Measurements from ENCODE around the gene ZYX. TPM values are rescaled to one million over a fixed set of nuclear protein-coding genes. Genes with fewer than 3 reads are reported as not detected.

ZYX gene
- total and polyA plus RNA-seq, 2 of the 13 experiments (the other 11 are each of a cell fraction or from before 2014, with no cell fraction given): 9.9 to 13.7 TPM

GRCh38 chr7:143416565-143417149 is 35.5 kb downstream of the ZYX start:
- FAIRE-seq: no peak
- peaks cover 9% of the 10 kb centered on the region for H3K4me1 ChIP-seq (ENCODE audit: insufficient read depth, low read length)
- DNase-seq (ENCODE audit: low spot score): peak; percentile 48
- H3K27ac ChIP-seq (ENCODE audit: extremely low read length, insufficient read depth, low read length): no peak overlapping the region
- CTCF ChIA-PET (ENCODE audit: low intra/inter-chr PET ratio, low total read pairs): interaction anchor here (0.7 to 2.6 kb wide), 3 partner anchors 37 to 177 kb away, joined by 4 to 24 read pairs (median 7); partner anchors contain the start of gene ZYX
- ATAC-seq: peak; percentile 74
- H3K9ac ChIP-seq (ENCODE audit: insufficient read depth, low read depth, low read length): no peak overlapping the region
- POLR2A ChIA-PET: interaction anchor here (1.0 kb wide), 1 partner anchor 21 kb away, joined by 6 read pairs; no protein-coding TSS in a partner anchor
- no peaks in the 10 kb centered on the region for H3K9me3 ChIP-seq (ENCODE audit: low read length)
- H3K4me2 ChIP-seq (ENCODE audit: low read depth, low read length): no peak overlapping the region
- 1% methylated on average over 3 of the region's 3 CpGs for whole genome bisulfite sequencing (ENCODE audit: low lambda C conversion rate)
- H3K27me3 ChIP-seq (ENCODE audit: control insufficient read depth in 1 of 2, insufficient read depth in 2 of 2, low read length in 2 of 2): peaks cover 2 to 14% of the 10 kb centered on the region in 2 experiments; a peak in 3 of 5 replicates
- intact Hi-C loops (cut with micrococcal nuclease; ENCODE audit: unreplicated experiment) (loop anchor here (1.0 to 2.0 kb wide), 3 partner anchors 36 to 176 kb away; no protein-coding TSS in a partner anchor), in situ Hi-C loops (cut with HindIII; ENCODE audit: extremely low pct_ligation_motif_present, low pct_unique_long_range_greater_than_20kb) (loop anchor here (5.0 kb wide), 2 partner anchors 34 to 94 kb away; partner anchors contain the start of gene ZYX)
- H3K4me3 ChIP-seq (replicated peaks in 1 of 3; ENCODE audit: insufficient read depth in 1 of 3, low read depth in 2 of 3, low read length in 3 of 3): no peak overlapping the region
- BruUV-seq (replicated peaks): no TSS peak
- no peak overlapping the region for H2AFZ ChIP-seq (ENCODE audit: low read length)
- H3K79me2 ChIP-seq (ENCODE audit: insufficient read depth, low read length): no peaks in the 10 kb centered on the region
- H3K36me3 ChIP-seq (replicated peaks in 1 of 2; ENCODE audit: control insufficient read depth in 1 of 2, insufficient read depth in 2 of 2, low read length in 2 of 2): no peaks in the 10 kb centered on the region
- no peaks in the 10 kb centered on the region for H4K20me1 ChIP-seq (ENCODE audit: insufficient read depth, low read length)
- TF ChIP-seq ZNF550 (CRISPR knock-in tag; IDR thresholded peaks at IDR 0.05; ENCODE audit: borderline replicate concordance) (no peak), GZF1 (CRISPR knock-in tag; IDR thresholded peaks at IDR 0.05) (no peak), RFXAP (CRISPR knock-in tag; IDR thresholded peaks at IDR 0.05; ENCODE audit: borderline replicate concordance) (no peak), RAD21 (CRISPR knock-in tag; IDR thresholded peaks at IDR 0.05) (peak; percentile 53; the same call in 1 of the 2 replicates), ARID3A (IDR thresholded peaks at IDR 0.05; ENCODE audit: low read depth, low read length) (peak; percentile 50; the same call in 1 of the 2 replicates), CTCF (CRISPR knock-in tag; IDR thresholded peaks at IDR 0.05) (peak; percentile 69), ARHGAP35 (CRISPR knock-in tag; IDR thresholded peaks at IDR 0.05; ENCODE audit: borderline replicate concordance) (no peak), SMC3 (IDR thresholded peaks at IDR 0.05; ENCODE audit: low read length) (peak; percentile 74), SMARCC2 (IDR thresholded peaks at IDR 0.05) (no peak), MIXL1 (CRISPR knock-in tag; IDR thresholded peaks at IDR 0.05) (peak; percentile 20; the same call in 1 of the 2 replicates), ZNF20 (CRISPR knock-in tag; IDR thresholded peaks at IDR 0.05) (no peak), ZFP36L2 (CRISPR knock-in tag; IDR thresholded peaks at IDR 0.05) (no peak), ZFX (CRISPR knock-in tag; IDR thresholded peaks at IDR 0.05; ENCODE audit: low read depth) (no peak), PPARG (CRISPR knock-in tag; conservative IDR thresholded peaks at IDR 0.05) (peak; percentile 76), ZKSCAN5 (CRISPR knock-in tag; IDR thresholded peaks at IDR 0.05) (no peak), NAIF1 (CRISPR knock-in tag; IDR thresholded peaks at IDR 0.05; ENCODE audit: borderline replicate concordance) (no peak), STAG1 (CRISPR knock-in tag; IDR thresholded peaks at IDR 0.05) (peak; percentile 81)
- TF ChIP-seq, protein P1, sequence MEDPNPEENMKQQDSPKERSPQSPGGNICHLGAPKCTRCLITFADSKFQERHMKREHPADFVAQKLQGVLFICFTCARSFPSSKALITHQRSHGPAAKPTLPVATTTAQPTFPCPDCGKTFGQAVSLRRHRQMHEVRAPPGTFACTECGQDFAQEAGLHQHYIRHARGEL (CRISPR knock-in tag; IDR thresholded peaks at IDR 0.05): no peak
- TF ChIP-seq, protein P2, sequence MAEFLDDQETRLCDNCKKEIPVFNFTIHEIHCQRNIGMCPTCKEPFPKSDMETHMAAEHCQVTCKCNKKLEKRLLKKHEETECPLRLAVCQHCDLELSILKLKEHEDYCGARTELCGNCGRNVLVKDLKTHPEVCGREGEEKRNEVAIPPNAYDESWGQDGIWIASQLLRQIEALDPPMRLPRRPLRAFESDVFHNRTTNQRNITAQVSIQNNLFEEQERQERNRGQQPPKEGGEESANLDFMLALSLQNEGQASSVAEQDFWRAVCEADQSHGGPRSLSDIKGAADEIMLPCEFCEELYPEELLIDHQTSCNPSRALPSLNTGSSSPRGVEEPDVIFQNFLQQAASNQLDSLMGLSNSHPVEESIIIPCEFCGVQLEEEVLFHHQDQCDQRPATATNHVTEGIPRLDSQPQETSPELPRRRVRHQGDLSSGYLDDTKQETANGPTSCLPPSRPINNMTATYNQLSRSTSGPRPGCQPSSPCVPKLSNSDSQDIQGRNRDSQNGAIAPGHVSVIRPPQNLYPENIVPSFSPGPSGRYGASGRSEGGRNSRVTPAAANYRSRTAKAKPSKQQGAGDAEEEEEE (CRISPR knock-in tag; IDR thresholded peaks at IDR 0.05; ENCODE audit: borderline replicate concordance): no peak

Data from HepG2 (cell line).